Lower lobe of right lung (tissue), 2 donors: ENCODE measurements around the gene ZNF398. TPM values are rescaled to one million over a fixed set of nuclear protein-coding genes. Genes with fewer than 3 reads are reported as not detected.
"Not testable (repeated sequence)": the region's sequence is repeated elsewhere in the genome, so short reads cannot be mapped to it uniquely, and the experiment has no call there.

ENCODE experiments used
- ATAC-seq, 2 donors: fragments of 200-7000 bp; cut with Tn5 transposase; one replicate each; pipeline ENCODE4 v1.9.1; 2020 to 2022; ENCODE audit warnings: mild to moderate bottlenecking in 2 of 2, moderate library complexity in 2 of 2
- DNase-seq: peaks from one replicate; pipeline ENCODE4 v3.0.0-alpha.2; 2020
- H3K27ac ChIP-seq: fragments of 200-600 bp; one replicate; pipeline ENCODE4 v1.8.0; 2022
- H3K27me3 ChIP-seq: fragments of 200-600 bp; one replicate; pipeline ENCODE4 v1.8.0; 2022; ENCODE audit warnings: low read depth
- H3K36me3 ChIP-seq: fragments of 200-600 bp; one replicate; pipeline ENCODE4 v1.8.0; 2022; ENCODE audit warnings: mild to moderate bottlenecking
- H3K4me1 ChIP-seq: fragments of 200-600 bp; one replicate; pipeline ENCODE4 v1.8.0; 2022
- H3K4me3 ChIP-seq: fragments of 200-600 bp; one replicate; pipeline ENCODE4 v1.8.0; 2022; ENCODE audit warnings: mild to moderate bottlenecking
- H3K9me3 ChIP-seq: fragments of 200-600 bp; one replicate; pipeline ENCODE4 v1.8.0; 2022
- CTCF ChIP-seq: fragments of 200-600 bp; IDR thresholded peaks from one replicate; pipeline ENCODE4 v1.8.0; 2022; ENCODE audit warnings: antibody characterized with exemption, mild to moderate bottlenecking
- intact Hi-C: fragments of 100-400 bp; cut with DNase I; formaldehyde crosslinking; loops from one replicate; pipeline ENCODE4 v1.11.0; 2022
- total RNA-seq: library from RNA; stranded (reverse); fragmentation: NEBNext Ultra II Directional; extraction: Animal tissue kit (Norgen Biotek cat#: 25700); gene quantifications from one replicate; pipeline ENCODE4 v1.2.1, GENCODE V29; 2021
- donor health status: DM: no; HTN: yes; CAD: no; lungs with severe emphysema.

The ZNF398 gene
- total RNA-seq, 1 donor from 2014 or later, result 13.2 TPM

GRCh38 chr7:149224352-149224751 is 77.1 kb downstream of the ZNF398 start:
- no peak overlapping the region for H3K4me3 ChIP-seq
- no peak for TF ChIP-seq CTCF
- no peaks in the 10 kb centered on the region for H3K27me3 ChIP-seq
- no peak overlapping the region for H3K27ac ChIP-seq
- no peaks in the 10 kb centered on the region for H3K9me3 ChIP-seq
- intact Hi-C loops, result no loop called here
- ATAC-seq (no peak), DNase-seq (no peak)
- H3K36me3 ChIP-seq, result peaks cover 60% of the 10 kb centered on the region
- H3K4me1 ChIP-seq, result no peaks in the 10 kb centered on the region

- no peaks in the 10 kb centered on the region for H3K9me3 ChIP-seq
- no peak overlapping the region for H3K4me3 ChIP-seq
- H3K27me3 ChIP-seq, result no peaks in the 10 kb centered on the region
- intact Hi-C loops, result no loop called here
- TF ChIP-seq CTCF, result no peak
- H3K27ac ChIP-seq, result no peak overlapping the region
- DNase-seq (no peak), ATAC-seq (no peak)
- H3K4me1 ChIP-seq, result no peaks in the 10 kb centered on the region
- H3K36me3 ChIP-seq, result peaks cover 52% of the 10 kb centered on the region
Measured at GRCh38 chr7:149225106-149225505, 77.9 kb downstream of the ZNF398 start.

- TF ChIP-seq CTCF, result no peak
- DNase-seq, result no peak
Measured at GRCh38 chr7:149225656-149226055, 78.4 kb downstream of the ZNF398 start.

GRCh38 chr7:149226366-149226765 is 79.1 kb downstream of the ZNF398 start:
- H3K4me1 ChIP-seq, ATAC-seq, H3K9me3 ChIP-seq, intact Hi-C loops, DNase-seq, H3K4me3 ChIP-seq, H3K27ac ChIP-seq, H3K27me3 ChIP-seq: not testable (repeated sequence)
- H3K36me3 ChIP-seq, result peaks cover 40% of the 10 kb centered on the region

More at GRCh38 chr7:149225656-149226055, 78.4 kb downstream of the ZNF398 start:
- H3K36me3 ChIP-seq, result peaks cover 47% of the 10 kb centered on the region
- no peak for ATAC-seq
- intact Hi-C loops, result no loop called here
- H3K4me3 ChIP-seq, result no peak overlapping the region
- H3K27me3 ChIP-seq, result no peaks in the 10 kb centered on the region
- no peaks in the 10 kb centered on the region for H3K9me3 ChIP-seq
- no peak overlapping the region for H3K27ac ChIP-seq
- H3K4me1 ChIP-seq, result no peaks in the 10 kb centered on the region

- Histone ChIP-seq H3K36me3 (peaks cover 34% of the 10 kb centered on the region), H3K9me3 (no peaks in the 10 kb centered on the region), H3K27ac (no peak overlapping the region), H3K4me3 (no peak overlapping the region), H3K27me3 (no peaks in the 10 kb centered on the region), H3K4me1 (no peaks in the 10 kb centered on the region)
- ATAC-seq (no peak), DNase-seq (no peak)
- intact Hi-C loops, result no loop called here
- no peak for TF ChIP-seq CTCF
Measured at GRCh38 chr7:149226840-149227494, 79.7 kb downstream of the ZNF398 start.

GRCh38 chr7:149228831-149229471 is 81.7 kb downstream of the ZNF398 start:
- no peaks in the 10 kb centered on the region for H3K4me1 ChIP-seq
- ATAC-seq (no peak), DNase-seq (no peak)
- intact Hi-C loops, result no loop called here
- H3K9me3 ChIP-seq, result no peaks in the 10 kb centered on the region
- no peak overlapping the region for H3K27ac ChIP-seq
- H3K36me3 ChIP-seq, result peaks cover 18% of the 10 kb centered on the region
- H3K27me3 ChIP-seq, result no peaks in the 10 kb centered on the region
- no peak overlapping the region for H3K4me3 ChIP-seq
- TF ChIP-seq CTCF, result no peak
